Endodermal cell (in vitro differentiated cells): ENCODE measurements around the gene TBC1D23. TPM values are rescaled to one million over a fixed set of nuclear protein-coding genes. Genes with fewer than 3 reads are reported as not detected.

Experiments used
- DNase-seq: peaks from one replicate; pipeline ENCODE4 v3.0.0-alpha.2; 2017
- H3K27ac ChIP-seq: 2 replicates; pipeline ENCODE4 v1.5.1; 2013; ENCODE audit warnings: mild to moderate bottlenecking, low read depth, low read length, moderate library complexity
- H3K27me3 ChIP-seq: 2 replicates; pipeline ENCODE4 v1.6.1; 2013; ENCODE audit warnings: mild to moderate bottlenecking, low read length, moderate library complexity; ENCODE audit not compliant: insufficient read depth, control insufficient read depth, poor library complexity, severe bottlenecking
- H3K36me3 ChIP-seq: 2 replicates; pipeline ENCODE4 v1.7.0; 2013; ENCODE audit warnings: mild to moderate bottlenecking, low read length, moderate library complexity; ENCODE audit not compliant: control insufficient read depth, insufficient read depth
- H3K4me1 ChIP-seq: one replicate; pipeline ENCODE4 v1.7.0; 2013; ENCODE audit warnings: low read length; ENCODE audit not compliant: control insufficient read depth, insufficient read depth
- H3K4me3 ChIP-seq: 2 replicates; pipeline ENCODE4 v1.5.1; 2013; ENCODE audit warnings: mild to moderate bottlenecking, low read length, moderate library complexity
- H3K9ac ChIP-seq: 2 replicates; pipeline ENCODE4 v1.6.1; 2013; ENCODE audit warnings: mild to moderate bottlenecking, low read length, moderate library complexity; ENCODE audit not compliant: poor library complexity, severe bottlenecking; ENCODE audit errors: extremely low read depth
- H3K9me3 ChIP-seq: 2 replicates; pipeline ENCODE4 v1.6.1; 2013; ENCODE audit warnings: mild to moderate bottlenecking, low read length, moderate library complexity; ENCODE audit not compliant: control insufficient read depth
- H3K27ac Mint-ChIP-seq: 2 replicates; pipeline ENCODE4 v1.8.0; 2020; ENCODE audit warnings: mixed read lengths
- H3K27me3 Mint-ChIP-seq: 2 replicates; pipeline ENCODE4 v1.8.0; 2021; ENCODE audit warnings: mild to moderate bottlenecking, mixed read lengths; ENCODE audit not compliant: insufficient read depth
- H3K36me3 Mint-ChIP-seq: 2 replicates; pipeline ENCODE4 v1.8.0; 2020; ENCODE audit warnings: low read depth, mixed read lengths
- H3K4me1 Mint-ChIP-seq: 2 replicates; pipeline ENCODE4 v1.8.0; 2020; ENCODE audit warnings: mixed read lengths
- H3K4me3 Mint-ChIP-seq: 2 replicates; pipeline ENCODE4 v1.8.0; 2020; ENCODE audit warnings: mild to moderate bottlenecking, moderate library complexity, mixed read lengths
- H3K9me3 Mint-ChIP-seq: 2 replicates; pipeline ENCODE4 v1.8.0; 2020; ENCODE audit warnings: mild to moderate bottlenecking, mixed read lengths
- WGBS, 2 experiments: methylation state at CpG; one replicate each; pipeline versions ENCODE4 v1.1.5 to v1.1.7; 2013; ENCODE audit warnings: missing lambda C conversion rate in 2 of 2, mixed read lengths in 1 of 2; ENCODE audit not compliant: insufficient coverage in 1 of 2, insufficient read length in 1 of 2; 5-methylcytosine and 5-hydroxymethylcytosine counted together
- total RNA-seq, 2 donors: library from RNA; stranded (reverse); fragmentation: NEBNext Ultra II Directional in 1 of 2; extraction: Animal tissue kit (Norgen Biotek cat#: 25700) in 1 of 2; gene quantifications; 2 replicates in 1 of 2; 3 replicates in 1 of 2; pipeline ENCODE4 v1.2.1, GENCODE V29; 2021
- TF ChIP-seq, protein P1 (sequence below): fragments of 200-600 bp; sonication (generic); conservative IDR thresholded peaks from 2 replicates; pipeline ENCODE4 v1.5.0; 2021; ENCODE audit warnings: antibody characterized with exemption, mild to moderate bottlenecking

TBC1D23 gene
- total RNA-seq, 2 donors from 2014 or later: 30.9 to 32.0 TPM

DNA sequence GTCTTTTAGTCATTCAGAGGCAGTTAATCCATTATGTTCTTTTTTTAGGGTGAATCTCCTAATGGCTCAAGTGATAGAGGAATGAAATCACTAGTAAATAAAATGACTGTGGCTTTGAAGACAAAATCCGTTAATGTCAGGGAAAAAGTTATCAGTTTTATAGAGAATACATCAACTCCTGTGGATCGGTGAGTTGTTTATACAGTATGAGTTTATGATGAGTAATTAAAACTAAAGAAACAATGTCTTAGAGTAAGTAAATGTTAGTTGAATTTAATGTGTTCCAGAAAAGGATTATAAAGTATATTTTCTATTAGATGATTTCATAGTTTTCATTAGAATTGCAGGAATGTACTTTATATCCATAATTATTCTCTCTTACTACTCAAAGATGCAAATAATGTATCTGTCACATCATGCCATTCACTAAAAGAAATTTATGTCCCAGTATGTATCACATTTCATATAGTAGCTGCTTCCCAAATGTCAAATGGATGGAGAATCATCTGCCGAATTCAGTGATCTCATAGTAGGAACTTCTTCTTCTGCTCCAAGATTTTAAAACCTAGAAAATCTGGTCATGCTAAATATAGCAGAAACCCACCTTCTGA, 49.7 kb downstream of the TBC1D23 start:
- H3K27ac Mint-ChIP-seq: no peak overlapping the region
- TF ChIP-seq, protein P1, sequence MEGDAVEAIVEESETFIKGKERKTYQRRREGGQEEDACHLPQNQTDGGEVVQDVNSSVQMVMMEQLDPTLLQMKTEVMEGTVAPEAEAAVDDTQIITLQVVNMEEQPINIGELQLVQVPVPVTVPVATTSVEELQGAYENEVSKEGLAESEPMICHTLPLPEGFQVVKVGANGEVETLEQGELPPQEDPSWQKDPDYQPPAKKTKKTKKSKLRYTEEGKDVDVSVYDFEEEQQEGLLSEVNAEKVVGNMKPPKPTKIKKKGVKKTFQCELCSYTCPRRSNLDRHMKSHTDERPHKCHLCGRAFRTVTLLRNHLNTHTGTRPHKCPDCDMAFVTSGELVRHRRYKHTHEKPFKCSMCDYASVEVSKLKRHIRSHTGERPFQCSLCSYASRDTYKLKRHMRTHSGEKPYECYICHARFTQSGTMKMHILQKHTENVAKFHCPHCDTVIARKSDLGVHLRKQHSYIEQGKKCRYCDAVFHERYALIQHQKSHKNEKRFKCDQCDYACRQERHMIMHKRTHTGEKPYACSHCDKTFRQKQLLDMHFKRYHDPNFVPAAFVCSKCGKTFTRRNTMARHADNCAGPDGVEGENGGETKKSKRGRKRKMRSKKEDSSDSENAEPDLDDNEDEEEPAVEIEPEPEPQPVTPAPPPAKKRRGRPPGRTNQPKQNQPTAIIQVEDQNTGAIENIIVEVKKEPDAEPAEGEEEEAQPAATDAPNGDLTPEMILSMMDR: no peak
- no peaks in the 10 kb centered on the region for H3K9me3 ChIP-seq
- H3K36me3 ChIP-seq: peaks cover 46% of the 10 kb centered on the region
- H3K4me1 Mint-ChIP-seq: no peaks in the 10 kb centered on the region
- H3K9ac ChIP-seq: no peak overlapping the region
- H3K36me3 Mint-ChIP-seq: peaks cover 20% of the 10 kb centered on the region
- no peaks in the 10 kb centered on the region for H3K27me3 ChIP-seq
- DNase-seq: no peak
- no peaks in the 10 kb centered on the region for H3K9me3 Mint-ChIP-seq
- WGBS, 2 experiments: 96 to 100% methylated on average over 3 of the region's 3 CpGs
- H3K27me3 Mint-ChIP-seq: no peaks in the 10 kb centered on the region
- no peak overlapping the region for H3K4me3 Mint-ChIP-seq
- no peak overlapping the region for H3K27ac ChIP-seq
- no peaks in the 10 kb centered on the region for H3K4me1 ChIP-seq
- no peak overlapping the region for H3K4me3 ChIP-seq

DNA sequence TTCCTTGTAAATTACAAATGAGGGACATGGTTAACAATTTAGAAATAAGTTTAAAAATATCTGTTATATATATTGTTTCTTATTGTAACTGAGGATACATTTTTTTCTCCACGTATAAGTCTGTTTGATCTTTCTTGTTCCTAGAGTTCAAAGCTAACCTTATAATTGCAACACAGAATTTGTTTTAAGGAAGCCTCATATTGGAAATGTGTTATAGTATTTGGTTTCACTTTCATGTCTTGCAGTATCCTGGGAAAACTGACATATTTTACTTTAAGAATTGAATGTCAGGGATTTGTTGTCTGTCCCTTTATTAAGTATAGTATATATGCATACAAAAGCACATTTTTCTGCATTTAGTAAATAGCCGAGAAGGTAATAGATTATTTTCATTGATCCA, 50.2 kb downstream of the TBC1D23 start:
- no peak for DNase-seq
- 87% methylated on average over 1 of the region's 2 CpGs; no CpG with 5 or more reads in 1 of the 2 experiments for whole genome bisulfite sequencing, 2 experiments
- H3K4me3 ChIP-seq: no peak overlapping the region

DNA sequence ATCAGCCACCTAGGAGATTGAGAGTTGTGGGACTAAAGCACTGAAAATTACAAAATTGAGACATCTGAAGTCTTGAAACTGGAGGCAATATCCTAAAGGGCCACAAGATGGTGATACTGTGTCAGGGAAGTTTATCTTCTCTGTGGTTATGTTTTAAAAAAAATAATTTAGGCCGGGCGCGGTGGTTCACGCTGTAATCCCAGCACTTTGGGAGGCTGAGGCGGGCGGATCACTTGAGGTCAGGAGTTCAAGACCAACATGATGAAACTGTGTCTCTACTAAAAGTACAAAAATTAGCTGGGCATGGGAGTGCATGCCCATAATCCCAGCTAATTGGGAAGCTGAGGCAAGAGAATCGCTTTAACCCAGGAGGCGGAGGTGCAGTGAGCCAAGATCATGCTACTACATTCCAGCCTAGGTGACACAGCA, 55.9 kb downstream of the TBC1D23 start:
- H3K36me3 Mint-ChIP-seq: peaks cover 19% of the 10 kb centered on the region
- Histone ChIP-seq H3K4me3 (no peak overlapping the region), H3K27ac (no peak overlapping the region), H3K9ac (no peak overlapping the region), H3K36me3 (peaks cover 47% of the 10 kb centered on the region), H3K4me1 (no peaks in the 10 kb centered on the region), H3K27me3 (no peaks in the 10 kb centered on the region), H3K9me3 (no peaks in the 10 kb centered on the region)
- no peaks in the 10 kb centered on the region for H3K4me1 Mint-ChIP-seq
- H3K9me3 Mint-ChIP-seq: no peaks in the 10 kb centered on the region
- TF ChIP-seq, protein P1: peak; percentile 84
- DNase-seq: peak; percentile 57
- H3K27ac Mint-ChIP-seq: no peak overlapping the region
- 85 to 90% methylated on average over 7 to 8 of the region's 8 CpGs for WGBS, 2 experiments
- H3K27me3 Mint-ChIP-seq: no peaks in the 10 kb centered on the region
- no peak overlapping the region for H3K4me3 Mint-ChIP-seq

More for the DNA sequence above, 50.2 kb downstream of the TBC1D23 start:
- no peak overlapping the region for H3K27ac ChIP-seq
- H3K36me3 Mint-ChIP-seq: peaks cover 19% of the 10 kb centered on the region
- no peaks in the 10 kb centered on the region for H3K27me3 Mint-ChIP-seq
- TF ChIP-seq, protein P1: no peak
- H3K4me3 Mint-ChIP-seq: no peak overlapping the region
- no peak overlapping the region for H3K9ac ChIP-seq
- H3K4me1 ChIP-seq: no peaks in the 10 kb centered on the region
- H3K36me3 ChIP-seq: peaks cover 45% of the 10 kb centered on the region
- no peaks in the 10 kb centered on the region for H3K4me1 Mint-ChIP-seq
- no peak overlapping the region for H3K27ac Mint-ChIP-seq
- no peaks in the 10 kb centered on the region for H3K9me3 ChIP-seq
- H3K9me3 Mint-ChIP-seq: no peaks in the 10 kb centered on the region
- H3K27me3 ChIP-seq: no peaks in the 10 kb centered on the region
